Medulla oblongata (tissue), 1 donor: ENCODE results near the gene IL1RAPL1.

ENCODE experiments used
- DNase-seq: peaks from one replicate; pipeline ENCODE4 v3.0.0-alpha.2; 2015; ENCODE audit errors: extremely low spot score

Gene IL1RAPL1

GRCh38 chrX:28626515-28626914 lies 39.3 kb downstream of the IL1RAPL1 start:
- DNase-seq = no peak

GRCh38 chrX:28628120-28628519 lies 40.9 kb downstream of the IL1RAPL1 start:
- no peak for DNase-seq

- no peak for DNase-seq
Measured at GRCh38 chrX:28638775-28639174, 51.5 kb downstream of the IL1RAPL1 start.

- DNase-seq = no peak
Measured at GRCh38 chrX:28639451-28639850, 52.2 kb downstream of the IL1RAPL1 start.

GRCh38 chrX:28649541-28649940 lies 62.3 kb downstream of the IL1RAPL1 start:
- DNase-seq = no peak

- no peak for DNase-seq
Measured at GRCh38 chrX:28651186-28651585, 63.9 kb downstream of the IL1RAPL1 start.

GRCh38 chrX:28659269-28659668 lies 72.0 kb downstream of the IL1RAPL1 start:
- no peak for DNase-seq

- DNase-seq = no peak
Measured at GRCh38 chrX:28665778-28666177, 78.5 kb downstream of the IL1RAPL1 start.

GRCh38 chrX:28668303-28668702 lies 81.1 kb downstream of the IL1RAPL1 start:
- DNase-seq = no peak

GRCh38 chrX:28668957-28669356 lies 81.7 kb downstream of the IL1RAPL1 start:
- no peak for DNase-seq

- DNase-seq = no peak
Measured at GRCh38 chrX:28670074-28670473, 82.8 kb downstream of the IL1RAPL1 start.

- no peak for DNase-seq
Measured at GRCh38 chrX:28675173-28675572, 87.9 kb downstream of the IL1RAPL1 start.

GRCh38 chrX:28693101-28693500 lies 105.9 kb downstream of the IL1RAPL1 start:
- DNase-seq = peak; percentile 35

GRCh38 chrX:28697732-28698131 lies 110.5 kb downstream of the IL1RAPL1 start:
- no peak for DNase-seq

GRCh38 chrX:28701222-28701621 lies 114.0 kb downstream of the IL1RAPL1 start:
- no peak for DNase-seq

- no peak for DNase-seq
Measured at GRCh38 chrX:28706964-28707363, 119.7 kb downstream of the IL1RAPL1 start.

- no peak for DNase-seq
Measured at GRCh38 chrX:28709421-28709820, 122.2 kb downstream of the IL1RAPL1 start.

- no peak for DNase-seq
Measured at GRCh38 chrX:28717864-28718263, 130.6 kb downstream of the IL1RAPL1 start.

- no peak for DNase-seq
Measured at GRCh38 chrX:28718450-28718849, 131.2 kb downstream of the IL1RAPL1 start.

- no peak for DNase-seq
Measured at GRCh38 chrX:28719620-28720019, 132.4 kb downstream of the IL1RAPL1 start.

- DNase-seq = no peak
Measured at GRCh38 chrX:28752330-28752729, 165.1 kb downstream of the IL1RAPL1 start.

GRCh38 chrX:28756175-28756574 lies 168.9 kb downstream of the IL1RAPL1 start:
- DNase-seq = no peak

- DNase-seq = no peak
Measured at GRCh38 chrX:28756647-28757046, 169.4 kb downstream of the IL1RAPL1 start.

GRCh38 chrX:28757290-28757689 lies 170.0 kb downstream of the IL1RAPL1 start:
- DNase-seq = no peak

GRCh38 chrX:28766561-28766960 lies 179.3 kb downstream of the IL1RAPL1 start:
- peak; percentile 26 for DNase-seq
